OCI-M2 (cell line): ENCODE measurements around the gene CHPF2.
A peak's percentile ranks its signal among the peaks of the same experiment; 100 is the strongest.

Experiments
- DNase-seq: peaks from one replicate; lab custom pipeline; 2025; ENCODE audit not compliant: unreplicated experiment; lab: John Stamatoyannopoulos, UW

CHPF2 gene

DNA sequence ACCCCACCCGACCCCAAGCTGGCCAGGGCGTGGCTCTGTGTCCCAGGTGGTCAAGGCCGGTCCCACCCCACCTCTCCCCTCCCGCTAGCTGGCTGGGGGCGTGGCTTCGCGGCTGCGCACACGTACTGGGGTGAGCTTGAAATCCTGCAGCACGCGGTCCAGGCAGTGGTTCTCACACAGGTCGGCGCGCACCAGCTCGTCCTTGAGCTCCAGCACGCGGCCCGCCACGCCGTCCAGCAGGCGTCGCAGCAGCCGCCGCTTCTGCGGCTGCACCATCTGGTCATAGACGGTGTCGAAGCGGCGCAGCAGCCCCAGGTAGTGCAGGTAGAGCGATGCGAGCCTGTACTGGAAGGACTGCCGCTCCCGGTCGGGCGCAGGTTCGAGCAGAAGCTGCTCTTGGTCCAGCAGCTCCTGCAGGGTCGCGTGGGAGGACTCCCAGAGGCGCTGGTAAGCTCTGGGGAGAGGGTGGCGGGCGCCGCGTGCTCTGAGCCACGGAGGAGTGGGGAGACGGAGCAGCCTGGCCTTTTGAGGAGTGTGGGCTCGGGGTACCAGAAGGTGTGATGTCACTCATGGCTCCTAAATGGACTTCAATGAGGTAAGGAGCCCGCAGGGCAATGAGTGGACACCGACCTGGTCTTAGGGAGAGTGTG is 27.8 kb upstream of the CHPF2 start:
- DNase-seq: no peak

DNA sequence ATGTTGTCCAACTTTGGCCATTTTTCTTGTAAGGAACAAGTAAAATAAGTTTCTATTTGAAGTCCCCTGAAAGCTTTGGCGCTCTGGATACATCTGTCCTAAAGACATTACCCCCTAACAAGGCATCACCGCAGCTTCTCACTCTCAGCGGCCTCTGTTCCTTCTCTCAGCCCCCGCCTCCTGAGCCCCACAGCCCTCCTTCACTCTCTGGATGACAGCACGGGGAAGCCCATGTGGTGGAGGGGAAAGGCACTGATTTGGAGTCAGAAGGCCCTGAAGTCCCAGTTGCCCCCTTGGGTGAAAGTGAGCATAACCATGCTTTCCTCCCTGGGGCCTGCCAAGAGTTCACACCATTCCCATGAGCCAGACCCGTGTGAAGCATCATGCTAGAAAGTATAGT is 26.6 kb upstream of the CHPF2 start:
- DNase-seq: no peak

DNA sequence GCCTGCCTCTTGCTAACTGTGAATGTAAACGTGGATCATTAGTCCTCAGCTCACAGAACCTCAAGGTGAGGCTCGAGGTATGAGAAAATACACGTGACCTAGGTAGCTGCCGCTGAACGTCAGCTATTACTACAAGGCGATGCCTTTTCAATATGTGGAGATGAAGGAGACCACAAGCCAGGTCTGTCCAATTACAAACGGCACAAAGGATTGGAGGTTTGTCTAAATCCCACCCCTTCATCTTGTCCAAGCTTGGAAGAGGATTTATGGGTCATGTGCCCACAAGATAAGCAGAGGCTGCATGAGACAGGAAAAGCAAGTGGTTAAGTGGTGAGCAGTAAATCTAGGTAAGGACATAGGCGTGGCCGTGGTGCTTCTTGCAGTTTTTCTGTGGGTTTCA is 25.4 kb upstream of the CHPF2 start:
- no peak for DNase-seq

DNA sequence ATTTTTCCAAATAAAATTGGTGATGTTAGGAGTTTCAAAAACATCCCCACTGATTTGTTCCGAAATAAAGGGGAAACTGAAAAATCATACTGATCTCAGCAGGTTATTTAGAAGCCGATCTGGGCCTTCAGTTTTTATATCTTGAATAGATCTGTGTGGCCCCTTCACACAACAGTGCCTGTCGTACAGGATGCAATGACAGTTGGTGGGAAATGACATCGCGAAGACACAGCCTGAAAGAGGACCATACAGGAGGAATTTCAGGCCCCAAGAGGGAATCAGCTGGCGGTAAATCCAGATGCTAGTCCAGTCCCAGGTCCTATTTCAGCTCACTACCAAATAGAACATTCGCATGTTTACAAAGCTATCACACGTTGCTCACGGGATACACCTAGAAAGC is 25.0 kb upstream of the CHPF2 start:
- DNase-seq: no peak

DNA sequence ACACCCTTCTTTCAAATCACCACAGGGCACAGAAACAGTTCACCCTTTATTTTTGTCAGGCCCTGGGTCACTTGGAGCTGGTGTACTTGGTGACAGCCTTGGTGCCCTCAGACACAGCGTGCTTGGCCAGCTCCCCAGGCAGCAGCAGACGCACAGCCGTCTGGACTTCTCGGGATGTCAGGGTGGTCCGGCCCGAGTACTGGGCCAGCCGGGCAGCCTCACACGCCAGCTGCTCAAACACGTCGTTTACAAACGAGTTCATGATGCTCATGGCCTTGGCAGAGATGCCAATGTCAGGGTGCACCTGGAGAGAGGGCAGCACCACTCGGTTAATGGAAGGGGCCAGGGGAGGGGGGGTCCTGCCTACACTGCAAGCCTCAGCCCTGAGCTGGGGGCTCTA is 24.5 kb upstream of the CHPF2 start:
- DNase-seq: no peak

DNA sequence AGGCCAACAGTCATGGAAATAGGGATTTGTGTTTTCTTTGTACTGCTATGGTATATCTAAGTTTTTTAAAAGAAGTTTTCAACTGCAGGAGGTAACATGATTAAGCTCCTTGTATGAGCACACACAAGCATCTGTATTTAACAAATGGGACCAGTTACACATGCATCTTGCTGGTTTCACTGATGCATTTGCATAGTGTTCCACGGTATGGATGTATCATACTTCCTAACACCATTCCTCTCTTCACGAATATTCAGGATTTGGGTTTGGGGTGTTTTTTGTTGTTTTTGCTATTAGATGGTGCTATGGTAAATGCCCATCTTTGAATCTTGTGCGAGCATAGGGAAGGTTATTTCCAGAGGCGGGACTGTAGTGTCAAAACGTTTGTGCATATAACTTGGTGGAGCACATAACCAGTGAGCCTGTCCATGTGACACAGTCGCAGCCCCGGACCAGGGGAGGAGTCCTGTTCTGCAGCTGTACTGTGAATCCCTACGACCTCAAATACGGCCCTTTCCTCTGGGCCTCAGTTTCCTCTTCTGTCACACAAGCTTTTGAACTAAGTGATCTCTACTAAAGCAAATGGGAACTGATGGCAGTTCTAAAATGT is 23.9 kb upstream of the CHPF2 start:
- no peak for DNase-seq

DNA sequence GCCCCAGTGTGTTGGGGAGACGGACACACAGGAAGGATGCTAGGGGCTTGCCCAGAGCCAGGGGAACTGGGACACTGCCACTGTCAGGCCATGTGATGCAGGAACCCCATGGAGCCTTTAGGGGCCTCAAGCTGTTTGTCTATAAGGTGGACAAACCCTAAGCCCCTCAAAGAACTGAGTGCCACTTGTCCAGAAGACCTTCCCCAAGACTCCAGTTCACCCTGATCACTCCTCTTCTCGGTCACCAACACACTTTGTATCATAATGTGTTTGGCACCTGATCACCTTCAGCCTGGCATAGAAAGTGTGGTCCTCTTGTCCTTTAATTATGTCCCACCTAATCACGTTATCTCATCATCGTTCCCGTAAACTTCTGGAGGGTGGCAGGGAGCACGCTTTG is 22.7 kb upstream of the CHPF2 start:
- no peak for DNase-seq

DNA sequence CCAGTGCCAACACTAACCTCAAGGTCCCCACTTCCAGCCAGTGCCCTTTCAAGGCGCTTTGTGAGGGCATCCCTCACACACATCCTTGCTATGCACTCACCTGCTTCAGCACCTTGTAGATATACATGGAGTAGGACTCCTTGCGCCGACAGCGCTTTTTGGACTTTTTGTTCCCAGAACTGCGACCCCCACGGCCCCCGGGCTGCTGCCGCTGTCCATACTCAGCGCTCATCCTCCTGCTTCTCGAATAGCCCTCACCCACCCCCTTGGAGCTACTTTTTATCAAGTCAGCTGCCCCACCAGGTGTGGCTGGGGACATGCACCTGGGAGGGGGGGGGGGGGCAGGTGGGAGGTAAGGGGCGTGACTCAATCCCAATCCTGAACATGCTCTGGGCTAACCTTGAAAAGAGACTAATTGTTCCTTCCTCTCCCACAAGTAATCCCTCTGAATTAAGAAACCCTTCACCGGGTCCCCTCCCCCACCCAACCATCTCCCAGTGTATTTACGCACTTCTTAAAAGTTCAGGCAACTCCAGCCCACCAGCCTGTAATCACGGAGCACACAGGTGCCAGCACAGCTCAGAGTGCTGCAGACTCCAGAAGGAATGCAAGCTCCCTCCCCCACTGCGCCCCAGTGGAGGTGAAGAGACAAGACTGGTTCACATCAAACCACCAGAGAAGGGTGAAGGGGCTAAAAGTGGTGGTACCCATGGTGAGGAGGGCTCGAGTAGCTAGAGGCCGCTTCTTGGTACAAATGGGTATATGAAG is 22.0 kb upstream of the CHPF2 start, which contains the start of gene H2BK1:
TSS of gene H2BK1 (minus strand) at position 402 of the 768 bp plus-strand sequence. CDS start at position 232, 170 bp downstream.
- no peak for DNase-seq

DNA sequence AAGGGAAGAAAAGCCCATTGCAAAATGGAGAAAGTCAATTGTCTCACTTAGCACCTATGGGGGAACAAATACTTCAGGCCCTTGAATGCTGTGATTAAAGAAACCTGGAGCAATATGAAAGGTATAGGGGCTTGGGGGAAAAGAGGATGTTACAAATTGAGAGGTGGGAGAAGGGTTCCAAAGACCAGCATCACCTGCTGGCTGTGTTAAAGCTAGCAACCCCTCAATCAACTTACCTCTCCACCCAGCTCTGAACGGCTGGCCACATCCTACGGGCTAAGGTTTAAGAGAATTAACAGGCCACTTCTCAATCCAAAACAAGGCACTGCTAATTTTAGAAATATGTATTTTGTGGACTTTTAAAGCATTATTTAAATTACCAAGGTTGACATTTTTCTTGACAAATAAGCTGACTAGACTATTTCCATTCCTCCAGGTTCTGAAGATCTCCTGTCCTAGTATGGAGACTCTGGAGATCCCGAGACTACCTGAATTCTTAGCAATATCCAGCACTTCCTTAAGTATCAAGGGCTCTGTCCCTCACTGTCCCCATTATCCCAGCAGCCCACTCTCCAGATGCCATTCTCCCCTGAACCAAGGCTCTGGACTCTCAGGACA is 21.0 kb upstream of the CHPF2 start:
- DNase-seq: no peak

DNA sequence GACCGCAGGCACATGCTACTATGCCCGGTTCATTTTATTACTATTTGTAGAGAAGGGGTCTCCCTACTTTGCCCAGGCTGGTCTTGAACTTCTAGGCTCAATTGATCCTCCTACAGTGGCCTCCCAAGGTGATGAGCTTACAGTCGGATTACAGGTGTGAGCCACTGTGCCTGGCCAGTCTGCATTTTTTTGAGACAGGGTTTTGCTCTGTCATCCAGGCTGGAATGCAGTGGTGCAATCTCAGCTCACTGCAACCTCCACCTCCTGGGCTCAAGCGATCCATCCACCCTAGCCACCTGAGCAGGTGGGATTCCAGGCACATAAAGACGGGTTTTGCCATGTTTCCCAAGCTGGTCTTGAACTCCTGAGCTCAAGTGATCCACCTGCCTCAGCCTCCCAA is 19.7 kb upstream of the CHPF2 start:
- no peak for DNase-seq

DNA sequence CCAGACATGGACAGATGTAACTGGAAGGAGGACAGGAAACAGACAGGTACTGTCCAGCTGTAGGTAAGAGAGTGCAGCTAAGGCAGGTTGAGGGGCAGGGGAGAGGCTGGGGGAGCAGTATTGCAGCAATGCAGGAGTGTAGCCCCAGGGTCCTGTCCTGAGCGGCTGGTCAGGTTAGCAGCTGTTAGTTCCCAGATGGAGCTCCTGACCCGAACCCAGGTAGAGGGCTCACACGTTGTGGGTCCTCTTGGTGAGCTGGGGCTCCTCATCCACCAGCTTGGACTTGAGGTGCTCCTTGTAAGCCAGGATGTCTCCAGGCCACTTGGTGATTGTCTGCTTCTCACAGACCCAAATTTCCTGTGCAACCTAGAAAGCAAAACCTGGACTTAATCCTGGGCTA is 18.5 kb upstream of the CHPF2 start:
- no peak for DNase-seq

DNA sequence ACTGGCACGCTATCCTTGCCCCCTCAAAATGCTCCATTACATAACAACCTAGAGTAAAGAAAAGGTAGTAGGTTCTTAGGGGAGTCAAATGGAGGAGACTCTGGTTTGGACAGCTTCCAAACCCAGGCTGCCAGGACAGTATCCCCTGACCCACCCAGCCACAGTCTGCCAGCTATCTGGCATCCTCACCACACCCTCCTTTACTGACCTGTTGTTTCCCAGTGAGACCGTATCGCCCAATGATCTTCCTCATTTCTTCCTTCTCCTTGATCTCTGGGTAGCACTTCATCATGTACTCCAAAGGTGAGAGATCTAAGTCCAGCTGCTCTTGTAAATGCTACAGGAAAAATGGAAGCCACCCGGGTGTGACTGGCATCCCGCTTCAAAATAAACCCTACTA is 16.9 kb upstream of the CHPF2 start:
- DNase-seq: no peak

DNA sequence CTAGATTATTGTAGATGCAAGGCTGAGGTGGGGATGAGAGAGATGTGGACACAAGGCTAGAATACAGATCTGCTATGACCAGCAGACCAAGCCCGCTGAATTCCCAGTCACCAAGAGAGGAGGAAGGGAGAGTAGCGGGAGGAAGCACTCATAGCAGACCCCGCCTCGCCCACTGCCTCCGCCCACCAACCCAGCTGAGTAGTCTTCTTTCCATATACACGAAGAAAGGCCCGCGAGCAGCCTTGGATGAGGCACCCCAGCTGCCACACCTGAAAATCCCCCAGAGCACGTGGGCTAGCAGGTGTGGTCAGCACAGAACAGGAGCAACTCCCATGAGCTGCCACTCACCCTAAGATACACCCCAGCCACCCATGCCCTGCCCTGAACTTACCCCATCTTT is 14.1 kb upstream of the CHPF2 start:
- DNase-seq: no peak

DNA sequence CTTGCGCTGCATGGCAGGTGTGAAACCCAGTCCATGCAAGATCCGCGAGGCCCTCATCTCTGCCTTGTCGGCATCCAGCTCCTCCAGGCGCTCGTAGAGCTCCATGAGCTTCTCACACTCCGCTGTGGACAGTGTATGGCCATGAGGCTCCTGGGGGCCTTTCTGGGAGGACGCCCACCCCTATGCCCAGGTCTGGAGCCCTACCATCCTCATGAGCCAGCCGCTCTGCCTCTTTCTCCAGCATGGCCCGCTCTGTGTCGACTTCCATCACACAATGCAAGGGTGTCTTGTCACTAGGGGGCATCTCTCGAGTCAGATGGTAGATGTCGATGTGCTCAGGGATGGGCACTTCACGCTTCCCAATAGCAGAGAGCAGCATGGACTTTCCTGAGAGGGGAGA is 8.6 kb upstream of the CHPF2 start:
- no peak for DNase-seq

DNA sequence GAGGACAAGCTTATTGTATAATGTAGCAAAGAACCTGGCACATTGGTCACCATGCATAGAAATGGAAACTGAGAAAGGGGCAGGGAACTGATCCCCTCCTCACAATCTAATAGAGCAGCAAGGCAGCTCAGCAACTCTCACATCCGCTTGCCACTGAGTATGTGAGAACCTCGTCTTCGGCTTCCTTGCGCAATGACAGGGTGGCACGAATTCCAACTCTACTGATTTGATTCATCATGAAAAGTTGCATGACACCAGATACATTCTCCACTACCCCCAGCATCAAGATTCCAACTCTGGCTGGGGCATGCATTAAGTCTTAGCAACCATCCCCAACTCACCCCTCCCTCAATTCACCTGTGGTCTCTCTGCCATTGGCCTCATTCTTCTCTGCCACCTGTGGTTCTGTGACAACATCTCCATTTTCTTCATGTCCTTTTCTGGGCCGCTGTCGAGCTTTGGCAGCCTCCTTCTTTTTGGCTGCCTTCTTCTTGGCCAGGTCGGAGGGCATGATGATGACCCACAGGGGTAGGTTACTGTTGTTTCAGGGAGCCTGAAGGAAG is 6.3 kb upstream of the CHPF2 start:
- no peak for DNase-seq

DNA sequence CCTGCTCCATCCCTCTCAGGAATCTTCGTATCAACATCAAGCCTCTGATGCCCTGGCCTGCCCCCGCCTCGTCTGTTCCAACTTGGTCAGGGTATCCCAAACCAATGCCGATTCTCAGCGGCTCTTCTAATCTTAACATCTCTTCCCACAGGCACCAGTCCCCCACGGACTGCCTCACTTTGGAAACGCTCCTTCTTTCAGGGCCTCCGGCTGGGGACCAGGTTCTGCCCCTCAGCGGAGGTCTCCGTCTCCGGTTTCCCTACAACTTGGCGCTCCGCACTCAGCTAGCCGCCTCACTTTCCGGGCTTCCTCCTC is 5.8 kb upstream of the CHPF2 start:
- no peak for DNase-seq

DNA sequence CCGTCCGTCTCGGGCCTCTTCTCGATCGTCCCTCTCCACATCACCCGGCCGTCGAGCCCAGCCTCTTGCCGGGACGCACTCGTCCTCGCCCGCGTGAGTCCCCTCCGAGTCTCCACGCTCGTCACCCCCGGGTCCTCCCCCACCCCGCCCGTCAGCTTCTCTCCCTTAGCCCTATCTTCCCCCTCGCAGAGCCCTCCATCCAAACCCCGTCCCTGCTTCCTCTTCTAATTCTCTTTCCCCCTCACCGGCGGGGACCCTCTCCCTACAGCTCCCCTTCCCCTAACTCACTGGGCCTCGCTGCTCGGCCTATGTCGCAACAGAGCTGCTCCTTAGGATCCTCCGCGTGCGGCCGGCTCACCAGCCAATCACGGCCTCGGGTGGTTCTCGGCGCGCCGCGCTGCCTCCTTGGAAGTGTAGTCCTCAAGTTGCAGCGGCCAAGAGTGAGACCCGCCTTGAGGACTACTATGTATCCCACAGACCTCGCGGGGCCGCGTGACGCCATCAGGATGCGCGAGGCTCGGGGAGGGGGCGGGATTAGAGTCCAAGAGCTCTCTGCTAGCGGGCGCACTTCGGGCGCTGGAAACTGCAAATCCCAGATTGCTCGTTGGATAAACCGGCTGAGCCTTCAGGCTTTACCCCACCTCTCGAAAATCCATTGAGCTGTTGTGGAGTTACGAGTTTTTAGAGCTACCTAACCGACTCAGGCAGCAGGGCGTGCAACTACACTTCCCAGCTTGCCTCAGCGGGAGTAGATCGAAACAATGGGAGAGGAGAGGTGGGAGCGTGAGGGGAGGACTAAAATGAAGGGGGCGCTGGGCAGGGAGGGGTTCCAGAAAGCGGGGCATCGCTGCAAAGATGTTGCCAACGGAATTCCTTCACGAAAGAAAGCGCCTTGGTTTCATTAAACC is 5.2 kb upstream of the CHPF2 start, which contains the start of gene ABCF2:
TSS of gene ABCF2 (minus strand) at position 331 of the 908 bp plus-strand sequence. CDS start 747 bp downstream, outside the sequence.
- DNase-seq: peak; percentile 93

DNA sequence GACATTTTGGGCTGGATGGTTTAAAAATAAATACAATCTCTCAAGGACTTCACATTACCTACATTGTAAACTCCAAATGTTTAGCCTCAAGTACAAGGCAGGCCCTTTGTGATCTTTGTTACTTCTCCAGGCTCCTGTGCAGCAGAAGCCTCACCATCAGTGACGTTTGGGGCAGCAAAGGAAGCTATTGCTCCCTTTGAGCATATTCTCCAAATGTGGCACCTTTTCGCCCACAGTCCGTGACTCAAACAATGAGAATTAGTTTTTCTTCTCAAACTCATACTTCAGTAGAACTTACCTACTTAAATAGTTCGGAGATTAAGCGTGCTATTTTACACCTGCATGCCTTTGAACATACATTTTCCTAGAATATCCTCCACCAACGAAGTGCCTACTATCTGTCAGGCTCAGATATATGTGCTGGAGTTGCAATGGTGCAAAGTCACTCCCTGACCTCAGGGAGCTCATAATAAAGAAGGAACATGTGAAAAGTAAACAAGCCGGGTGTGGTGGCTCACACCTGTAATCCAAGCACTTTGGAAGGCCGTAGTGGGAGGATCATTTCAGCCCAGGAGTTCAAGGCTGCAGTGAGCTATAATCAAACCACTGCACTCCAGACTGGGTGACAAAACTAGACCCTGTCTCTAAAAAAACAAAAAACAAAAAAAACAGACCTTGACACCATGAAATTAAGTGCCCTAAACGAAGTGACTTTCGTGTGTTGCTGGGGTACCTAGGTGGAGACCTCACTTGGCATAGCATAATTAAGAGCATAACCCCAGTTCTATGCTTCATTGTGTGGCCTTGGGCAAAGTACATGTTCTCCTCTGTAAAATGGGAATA is 4.0 kb upstream of the CHPF2 start:
- DNase-seq: no peak

DNA sequence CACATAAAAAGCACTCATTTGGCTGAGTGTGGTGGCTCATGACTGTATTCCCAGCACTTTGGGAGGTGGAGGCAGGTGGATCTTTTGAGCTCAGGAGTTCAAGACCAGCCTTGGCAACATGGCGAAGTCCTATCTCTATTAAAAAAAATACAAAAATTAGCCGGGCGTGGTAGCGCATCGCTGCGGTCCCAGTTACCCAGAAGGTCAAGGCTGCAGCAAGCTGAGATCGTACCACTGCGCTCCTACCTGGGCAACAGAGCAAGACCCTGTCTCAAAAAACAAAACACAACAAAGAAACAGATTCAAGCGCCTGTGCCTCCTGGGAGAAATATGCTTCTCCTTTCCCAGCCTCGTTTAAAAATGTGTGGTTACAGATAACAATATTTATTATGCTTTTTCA is 3.0 kb upstream of the CHPF2 start:
- no peak for DNase-seq

DNA sequence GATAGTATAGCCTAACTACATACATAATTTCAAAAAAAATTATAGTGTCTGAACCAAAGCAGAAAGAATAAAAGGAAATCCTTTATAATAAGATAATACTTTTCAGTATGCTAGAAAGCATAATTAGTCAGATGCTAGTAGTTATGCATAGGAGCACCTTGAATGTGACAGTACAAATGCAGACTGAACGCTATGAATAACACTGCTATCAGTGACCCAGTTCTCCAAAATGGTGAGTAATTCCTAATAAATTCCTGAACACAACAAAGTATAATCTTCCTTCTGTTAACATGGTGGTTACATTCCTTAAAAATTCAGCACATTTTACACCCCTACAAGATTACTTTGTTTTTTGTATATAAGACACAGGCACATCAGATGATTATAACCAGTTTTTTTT is 1.2 kb upstream of the CHPF2 start:
- no peak for DNase-seq
